HG03439 (cell line): ENCODE data around the gene COL8A1.

Experiments
- ATAC-seq: cut with Tn5 transposase; IDR thresholded peaks from one replicate; pipeline ENCODE4 v1.9.1; 2021; ENCODE audit warnings: mild to moderate bottlenecking, moderate library complexity; ENCODE audit not compliant: unreplicated experiment

COL8A1 gene

GRCh38 chr3:99781761-99782160, 143.4 kb downstream of the COL8A1 start:
- ATAC-seq = no peak

DNA sequence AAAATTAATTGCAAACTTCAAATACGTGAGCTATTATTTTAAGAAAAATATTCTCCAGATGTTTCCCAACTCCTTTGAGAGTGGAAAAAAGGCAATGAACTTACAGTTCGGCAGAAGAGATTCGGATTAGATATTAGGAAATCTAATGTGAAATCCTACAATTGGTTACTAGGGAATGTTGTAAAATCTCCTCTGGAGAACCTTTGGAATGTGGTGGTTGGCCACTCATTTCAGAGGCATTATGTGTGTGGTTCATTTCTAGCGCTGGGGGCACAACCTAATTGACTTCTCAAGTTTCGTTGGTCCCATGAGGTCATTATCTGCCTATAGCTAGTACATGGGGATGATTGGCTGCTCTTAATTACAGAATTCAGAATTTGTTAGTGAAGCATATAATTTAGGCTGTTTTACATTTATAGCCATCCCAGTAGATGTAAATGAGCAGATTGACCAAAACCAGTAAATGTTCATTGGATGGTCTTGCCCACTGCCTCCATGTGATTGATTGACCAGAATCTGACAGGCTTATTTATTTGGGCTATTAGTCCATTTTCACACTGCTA, 144.7 kb downstream of the COL8A1 start:
- ATAC-seq = no peak

- peak; percentile 84 for ATAC-seq
Observed at GRCh38 chr3:99789011-99789721, 150.8 kb downstream of the COL8A1 start.

DNA sequence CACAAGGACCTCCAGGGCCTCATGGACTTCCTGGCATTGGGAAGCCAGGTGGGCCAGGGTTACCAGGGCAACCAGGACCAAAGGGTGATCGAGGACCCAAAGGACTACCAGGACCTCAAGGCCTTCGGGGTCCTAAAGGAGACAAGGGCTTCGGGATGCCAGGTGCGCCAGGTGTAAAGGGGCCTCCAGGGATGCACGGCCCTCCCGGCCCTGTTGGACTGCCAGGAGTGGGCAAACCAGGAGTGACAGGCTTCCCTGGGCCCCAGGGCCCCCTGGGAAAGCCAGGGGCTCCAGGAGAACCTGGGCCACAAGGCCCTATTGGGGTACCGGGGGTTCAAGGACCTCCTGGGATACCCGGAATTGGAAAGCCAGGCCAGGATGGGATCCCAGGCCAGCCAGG, 156.1 kb downstream of the COL8A1 start:
- ATAC-seq = no peak

- ATAC-seq = no peak
Observed at GRCh38 chr3:99795573-99795972, 157.2 kb downstream of the COL8A1 start.

DNA sequence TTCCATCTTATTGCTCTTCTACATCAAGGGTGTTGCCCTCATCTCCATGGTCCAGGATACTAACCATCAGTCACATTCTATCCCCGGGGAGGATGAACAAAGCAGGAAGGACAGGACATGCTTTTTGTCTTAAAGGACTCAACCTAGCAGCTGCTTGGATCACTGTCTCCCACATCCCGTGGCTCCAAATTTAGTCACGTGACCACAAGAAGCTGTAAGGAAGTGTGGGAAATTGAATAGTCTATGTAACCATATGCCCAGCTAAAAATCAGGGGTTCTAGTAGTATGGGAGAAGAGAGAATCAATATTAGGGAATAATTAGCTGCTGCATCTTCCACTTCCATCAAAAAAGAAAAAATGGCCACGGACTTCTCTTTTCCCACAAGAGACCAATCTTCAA, 161.0 kb downstream of the COL8A1 start:
- ATAC-seq = no peak

DNA sequence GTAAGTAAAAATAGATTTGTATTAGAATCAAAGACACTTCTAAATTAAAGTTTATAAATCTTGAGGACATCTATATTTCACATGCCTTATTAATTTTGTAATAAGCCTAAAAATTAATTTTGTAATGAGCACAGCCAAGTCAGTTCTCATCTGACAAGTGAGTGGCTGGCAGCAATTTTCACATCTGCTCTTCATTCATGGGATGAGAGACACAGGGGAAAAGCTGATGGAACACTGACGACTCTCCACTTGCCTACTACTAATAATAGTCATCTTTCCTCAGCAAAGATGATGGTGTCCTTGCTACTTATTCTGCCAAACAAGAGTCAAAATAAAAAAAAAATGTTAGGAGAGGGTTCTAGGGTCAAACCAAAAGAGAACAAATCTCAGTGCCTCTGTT, 164.9 kb downstream of the COL8A1 start:
- ATAC-seq = no peak

- ATAC-seq = no peak
Observed at GRCh38 chr3:99805160-99805559, 166.8 kb downstream of the COL8A1 start.

DNA sequence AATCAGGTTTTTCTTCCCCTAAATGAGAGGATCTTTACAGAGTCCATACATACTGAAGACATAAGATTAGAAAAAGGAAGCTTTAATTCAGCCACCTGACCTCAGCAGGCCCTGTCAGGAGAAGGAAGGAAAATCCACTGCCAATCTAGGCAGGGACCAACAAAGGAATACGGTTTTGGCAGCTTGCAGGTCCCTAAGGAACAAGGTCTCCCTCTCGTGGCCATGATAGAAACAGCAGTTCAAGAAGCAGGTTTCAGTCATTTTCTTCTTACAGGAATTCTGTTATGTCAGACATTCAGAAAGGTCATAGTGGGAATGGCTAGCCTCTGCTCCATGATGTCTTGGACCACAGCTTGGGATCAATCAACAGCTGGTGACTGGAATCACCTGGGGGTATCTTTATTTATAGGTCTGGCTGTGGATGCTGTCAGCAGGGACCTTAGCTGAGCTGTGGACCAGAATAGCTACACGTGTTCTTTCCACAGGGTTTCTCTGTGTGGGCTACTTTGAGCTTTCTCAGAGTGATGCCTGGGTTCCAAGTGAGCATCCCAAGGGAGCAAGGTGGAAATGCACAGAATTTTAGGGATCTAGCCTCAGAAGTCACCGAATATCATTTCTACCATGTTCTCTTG, 169.9 kb downstream of the COL8A1 start:
- ATAC-seq = peak; percentile 71

DNA sequence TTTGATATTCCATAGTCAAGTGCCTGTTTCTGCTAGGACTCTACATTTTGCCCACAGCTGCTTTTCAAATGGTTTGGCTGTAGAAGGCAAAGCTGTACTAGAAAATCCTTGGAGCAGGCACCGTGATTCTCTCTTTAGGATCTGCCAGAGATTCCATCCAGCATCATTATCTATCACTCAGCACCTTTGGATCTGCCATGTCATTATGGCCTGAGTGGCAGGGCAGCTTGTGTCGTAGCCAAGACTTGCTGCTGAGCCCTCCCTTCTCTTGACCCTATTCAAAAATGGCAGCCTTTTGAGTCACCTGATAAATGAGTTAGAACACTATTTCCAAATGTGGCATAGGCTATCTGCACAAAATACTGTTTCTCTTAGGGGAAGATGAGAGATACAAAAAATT, 171.2 kb downstream of the COL8A1 start:
- no peak for ATAC-seq

GRCh38 chr3:99810403-99810802, 172.0 kb downstream of the COL8A1 start:
- ATAC-seq = no peak

- ATAC-seq = no peak
Observed at GRCh38 chr3:99817047-99817436, 178.6 kb downstream of the COL8A1 start.

DNA sequence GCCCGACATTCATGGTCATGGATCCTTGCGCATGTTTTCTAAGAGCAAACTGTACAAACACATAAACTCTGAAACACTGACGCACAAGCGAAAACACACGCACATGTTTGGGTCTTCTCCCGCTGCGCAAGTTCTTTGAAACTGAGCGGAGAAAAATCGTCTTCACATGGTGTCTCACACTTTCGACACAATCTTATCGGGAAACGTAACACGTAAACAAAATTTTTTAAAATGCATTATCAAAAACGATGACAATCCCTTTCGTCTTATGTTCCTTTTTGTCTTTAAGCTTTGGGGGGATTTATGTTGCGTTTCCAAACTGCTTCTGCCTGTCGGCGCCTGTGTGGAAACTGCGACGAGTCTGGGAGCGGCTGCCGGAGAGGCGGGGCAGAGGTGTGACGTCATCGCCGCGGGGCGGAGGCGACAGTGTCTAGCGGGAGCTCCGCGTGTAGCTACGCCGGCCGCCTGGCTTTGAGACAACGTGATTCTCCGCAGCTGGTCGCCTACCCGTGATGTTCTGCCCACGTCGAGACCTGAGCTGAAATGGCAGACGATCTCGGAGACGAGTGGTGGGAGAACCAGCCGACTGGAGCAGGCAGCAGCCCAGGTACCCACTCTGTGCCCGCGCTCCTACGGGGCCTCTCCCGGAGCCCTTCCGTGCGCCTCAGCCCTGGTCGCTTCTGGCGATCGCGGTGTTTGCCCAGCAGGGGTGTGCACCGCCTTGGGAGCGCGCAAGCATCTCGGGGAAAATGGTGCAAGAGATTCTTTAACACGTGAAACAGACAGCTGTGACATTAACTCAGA, 179.2 kb downstream of the COL8A1 start, which contains the start of gene CMSS1:
Gene CMSS1, plus strand, starts transcription at position 426 of the 804 bp plus-strand sequence.
- peak; percentile 98 for ATAC-seq

- ATAC-seq = no peak
Observed at GRCh38 chr3:99818818-99819217, 180.4 kb downstream of the COL8A1 start.

- no peak for ATAC-seq
Observed at GRCh38 chr3:99823723-99824711, 185.6 kb downstream of the COL8A1 start.

GRCh38 chr3:99825004-99825640, 186.7 kb downstream of the COL8A1 start:
- no peak for ATAC-seq

DNA sequence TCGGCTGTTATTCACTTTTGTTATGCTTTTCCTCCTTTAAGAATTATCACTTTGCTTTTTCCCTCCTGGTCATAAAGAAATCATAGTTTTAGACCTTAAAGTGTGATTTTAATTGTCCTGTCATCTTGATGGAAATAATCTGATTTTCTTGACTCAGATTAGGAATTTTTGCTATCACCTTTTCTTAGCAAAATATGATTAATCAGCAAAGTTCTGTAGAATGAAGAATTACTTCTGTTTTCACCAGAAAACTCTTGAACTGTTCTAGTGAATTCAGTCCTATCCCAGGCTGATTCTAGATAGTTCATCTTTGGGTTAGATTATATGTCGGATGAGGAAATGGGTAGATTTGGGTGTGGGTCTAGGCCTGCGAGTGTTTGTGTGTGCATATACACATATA, 191.4 kb downstream of the COL8A1 start:
- no peak for ATAC-seq

DNA sequence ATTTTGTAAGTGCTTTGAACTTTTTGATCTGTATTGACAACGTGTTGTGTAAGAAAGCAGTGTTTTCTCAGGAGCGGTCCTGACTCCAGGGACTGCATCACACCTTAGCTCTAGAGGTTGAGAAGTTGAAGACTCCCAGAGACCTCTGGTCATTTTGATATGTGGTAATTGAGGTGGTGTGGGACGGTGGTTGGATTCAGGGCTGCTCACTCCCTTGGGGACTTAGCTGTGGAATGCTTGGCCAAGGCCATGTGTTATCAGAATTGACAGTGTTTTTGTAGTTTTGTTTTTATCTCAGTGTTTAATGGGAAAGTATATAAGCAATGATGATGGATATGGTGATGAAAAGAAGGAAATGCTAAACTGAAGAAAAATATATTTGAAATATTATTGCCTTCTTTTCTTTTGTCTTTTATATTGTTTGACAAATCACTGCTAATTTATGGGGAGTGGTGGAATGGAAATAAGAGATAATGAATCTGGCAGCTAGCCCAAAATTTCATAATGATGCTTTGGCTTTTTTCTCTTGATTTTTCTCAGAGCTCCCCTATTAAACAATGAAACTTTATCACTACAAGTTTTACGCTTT, 195.3 kb downstream of the COL8A1 start:
- no peak for ATAC-seq

GRCh38 chr3:99834211-99834957, 196.0 kb downstream of the COL8A1 start:
- ATAC-seq = no peak
